Stomach (tissue), 4 donors: ENCODE measurements around the gene ERH.

ENCODE experiments used
- CTCF ChIP-seq, 7 experiments: fragments of 450-650 bp in 4 of 7; fragments of 200-600 bp in 3 of 7; sonication (generic) in 3 of 7; IDR thresholded peaks; one replicate each; pipeline ENCODE4 v1.5.1; 2016 to 2019; ENCODE audit warnings: antibody characterized with exemption in 7 of 7, control low read depth in 2 of 7, mild to moderate bottlenecking in 1 of 7
- EP300 ChIP-seq: sonication (generic); formaldehyde crosslinking; IDR thresholded peaks from one replicate; pipeline ENCODE4 v1.6.1; 2017; ENCODE audit warnings: antibody characterized with exemption
- POLR2A ChIP-seq, 4 donors: fragments of 450-650 bp; IDR thresholded peaks; one replicate each; pipeline ENCODE4 v1.6.1; 2016; ENCODE audit warnings: antibody characterized with exemption in 4 of 4, control low read depth in 2 of 4, mild to moderate bottlenecking in 1 of 4, moderate library complexity in 1 of 4

- no peak for TF ChIP-seq CTCF (IDR thresholded peaks at IDR 0.05)
- no peak for TF ChIP-seq POLR2A (IDR thresholded peaks at IDR 0.05)
- no peak for TF ChIP-seq EP300
Measured at GRCh38 chr14:69335371-69335771, 62.7 kb downstream of the ERH start.
